Gastrocnemius medialis (tissue), 4 donors: ENCODE measurements around the gene VRK3.

Experiments used
- POLR2A ChIP-seq, 2 donors: fragments of 450-650 bp; IDR thresholded peaks; one replicate each; pipeline ENCODE4 v1.6.1; 2017; ENCODE audit warnings: antibody characterized with exemption in 2 of 2, mild to moderate bottlenecking in 2 of 2, moderate library complexity in 2 of 2
- TF ChIP-seq, protein P1 (sequence below), 5 experiments: fragments of 450-650 bp in 3 of 5; fragments of 200-600 bp in 2 of 5; sonication (generic) in 2 of 5; IDR thresholded peaks in 4 of 5; conservative IDR thresholded peaks in 1 of 5; 1 replicate in 4 of 5; 2 replicates in 1 of 5; pipeline ENCODE4 v1.5.1; 2016 to 2019; ENCODE audit warnings: antibody characterized with exemption in 5 of 5, mild to moderate bottlenecking in 3 of 5, moderate library complexity in 3 of 5

DNA sequence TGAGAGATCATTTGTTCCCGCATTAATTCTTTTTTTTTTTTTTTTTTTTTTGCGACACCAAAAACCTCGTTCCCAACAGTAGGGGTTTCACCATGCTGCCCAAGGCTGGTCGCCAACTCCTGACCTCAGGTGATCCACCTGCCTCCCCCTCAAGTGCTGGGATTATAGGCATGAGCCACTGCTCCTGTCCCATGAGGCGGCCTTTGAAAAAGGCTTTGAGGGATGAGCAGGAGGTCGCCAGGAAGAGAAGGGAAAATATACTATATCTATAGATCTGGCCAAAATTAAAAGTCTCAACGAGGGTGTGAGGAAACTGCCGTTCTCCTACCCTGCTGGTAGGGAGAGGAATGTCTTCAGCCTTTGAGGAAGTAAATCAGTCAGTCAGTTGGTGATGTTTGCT is 26.8 kb upstream of the VRK3 start:
- TF ChIP-seq POLR2A (IDR thresholded peaks at IDR 0.05): no peak
- TF ChIP-seq, protein P1, sequence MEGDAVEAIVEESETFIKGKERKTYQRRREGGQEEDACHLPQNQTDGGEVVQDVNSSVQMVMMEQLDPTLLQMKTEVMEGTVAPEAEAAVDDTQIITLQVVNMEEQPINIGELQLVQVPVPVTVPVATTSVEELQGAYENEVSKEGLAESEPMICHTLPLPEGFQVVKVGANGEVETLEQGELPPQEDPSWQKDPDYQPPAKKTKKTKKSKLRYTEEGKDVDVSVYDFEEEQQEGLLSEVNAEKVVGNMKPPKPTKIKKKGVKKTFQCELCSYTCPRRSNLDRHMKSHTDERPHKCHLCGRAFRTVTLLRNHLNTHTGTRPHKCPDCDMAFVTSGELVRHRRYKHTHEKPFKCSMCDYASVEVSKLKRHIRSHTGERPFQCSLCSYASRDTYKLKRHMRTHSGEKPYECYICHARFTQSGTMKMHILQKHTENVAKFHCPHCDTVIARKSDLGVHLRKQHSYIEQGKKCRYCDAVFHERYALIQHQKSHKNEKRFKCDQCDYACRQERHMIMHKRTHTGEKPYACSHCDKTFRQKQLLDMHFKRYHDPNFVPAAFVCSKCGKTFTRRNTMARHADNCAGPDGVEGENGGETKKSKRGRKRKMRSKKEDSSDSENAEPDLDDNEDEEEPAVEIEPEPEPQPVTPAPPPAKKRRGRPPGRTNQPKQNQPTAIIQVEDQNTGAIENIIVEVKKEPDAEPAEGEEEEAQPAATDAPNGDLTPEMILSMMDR (IDR thresholded peaks at IDR 0.05 in 4 of 5, conservative IDR thresholded peaks at IDR 0.05 in 1 of 5): no peak
